H1 (cell line): ENCODE measurements around the gene IDI2. TPM values are rescaled to one million over a fixed set of nuclear protein-coding genes. Genes with fewer than 3 reads are reported as not detected.

Source experiments
- CBX5 ChIP-seq: fragments of 300-800, 300-1000 bp; sonication (generic); IDR thresholded peaks from 2 replicates; pipeline ENCODE4 v1.7.1; 2016; ENCODE audit warnings: antibody characterized with exemption, low read length, low read depth
- CEBPB ChIP-seq: IDR thresholded peaks from 2 replicates; pipeline ENCODE4 v1.6.1; 2012; ENCODE audit warnings: low read depth, low read length
- CHD2 ChIP-seq: IDR thresholded peaks from 2 replicates; pipeline ENCODE4 v1.6.1; 2012; ENCODE audit warnings: low read length, improper control_type of control experiment
- CREB1 ChIP-seq: IDR thresholded peaks from 2 replicates; pipeline ENCODE4 v1.6.1; 2012; ENCODE audit warnings: inconsistent platforms
- CTBP2 ChIP-seq: IDR thresholded peaks from 2 replicates; pipeline ENCODE4 v1.7.0; 2011; ENCODE audit warnings: borderline replicate concordance, mild to moderate bottlenecking, moderate library complexity, mixed read lengths, low read length; ENCODE audit not compliant: insufficient read depth, insufficient read length
- CTCF ChIP-seq, 3 experiments: IDR thresholded peaks; 1 replicate in 2 of 3; 2 replicates in 1 of 3; pipeline versions ENCODE4 v1.5.1 to v1.6.1; 2011; ENCODE audit warnings: low read length in 3 of 3, mild to moderate bottlenecking in 3 of 3, inconsistent platforms in 2 of 3, low read depth in 1 of 3, moderate library complexity in 1 of 3; ENCODE audit not compliant: insufficient read depth in 1 of 3; ENCODE audit errors: control extremely low read depth in 1 of 3
- FOSL1 ChIP-seq: IDR thresholded peaks from 2 replicates; pipeline ENCODE4 v1.6.1; 2011; ENCODE audit warnings: mild to moderate bottlenecking, low read depth, low read length, moderate library complexity; ENCODE audit not compliant: insufficient read depth
- HDAC2 ChIP-seq, 2 experiments: fragments of 300-600 bp in 1 of 2; sonication (generic) in 1 of 2; IDR thresholded peaks; 2 replicates each; pipeline ENCODE4 v1.6.1; 2011 to 2012; ENCODE audit warnings: low read depth in 2 of 2, low read length in 2 of 2, mild to moderate bottlenecking in 2 of 2, moderate library complexity in 2 of 2, borderline replicate concordance in 1 of 2, inconsistent platforms in 1 of 2
- JUND ChIP-seq: IDR thresholded peaks from 2 replicates; pipeline ENCODE4 v1.6.1; 2011; ENCODE audit warnings: mild to moderate bottlenecking, improper control_type of control experiment, low read length
- KDM4A ChIP-seq: IDR thresholded peaks from one replicate; pipeline ENCODE4 v1.7.1; 2012; ENCODE audit warnings: low read depth, mild to moderate bottlenecking, moderate library complexity, low read length, inconsistent platforms; ENCODE audit not compliant: severe bottlenecking
- MAFK ChIP-seq: IDR thresholded peaks from 2 replicates; pipeline ENCODE4 v1.6.1; 2012; ENCODE audit warnings: low read depth, mild to moderate bottlenecking, improper control_type of control experiment, low read length
- MAX ChIP-seq: IDR thresholded peaks from 2 replicates; pipeline ENCODE4 v1.6.1; 2012; ENCODE audit warnings: inconsistent platforms
- POLR2AphosphoS5 ChIP-seq: IDR thresholded peaks from 2 replicates; pipeline ENCODE4 v1.6.1; 2011; ENCODE audit warnings: low read depth, low read length
- RBBP5 ChIP-seq: IDR thresholded peaks from 2 replicates; pipeline ENCODE4 v1.7.1; 2012; ENCODE audit warnings: low read depth, mild to moderate bottlenecking, inconsistent platforms, low read length, moderate library complexity, borderline replicate concordance
- RNF2 ChIP-seq: fragments of 200-900, 300-1000 bp; sonication (generic); IDR thresholded peaks from 2 replicates; pipeline ENCODE4 v1.7.1; 2016; ENCODE audit warnings: borderline replicate concordance, low read depth, mild to moderate bottlenecking, antibody characterized with exemption, low read length; ENCODE audit not compliant: poor library complexity, severe bottlenecking; ENCODE audit errors: missing control alignments
- SUZ12 ChIP-seq: fragments of 200-600 bp; sonication (generic); IDR thresholded peaks from 2 replicates; pipeline ENCODE4 v1.6.1; 2012; ENCODE audit warnings: mild to moderate bottlenecking, inconsistent platforms, low read length, moderate library complexity, mixed read lengths
- TBP ChIP-seq: IDR thresholded peaks from 2 replicates; pipeline ENCODE4 v1.6.1; 2011; ENCODE audit warnings: low read depth, low read length, improper control_type of control experiment
- USF2 ChIP-seq: IDR thresholded peaks from 2 replicates; pipeline ENCODE4 v1.6.1; 2011; ENCODE audit warnings: low read length, improper control_type of control experiment
- YY1 ChIP-seq: IDR thresholded peaks from 2 replicates; pipeline ENCODE4 v1.6.1; 2011; ENCODE audit warnings: low read depth, mild to moderate bottlenecking, low read length
- polyA plus RNA-seq, 7 experiments: library from polyadenylated mRNA; depleted of rRNA in 3 of 7; stranded (reverse) in 5 of 7; unstranded in 2 of 7; fragments of >200 nt in 5 of 7; fragments of 200-250 nt in 2 of 7; gene quantifications; 1 replicate in 5 of 7; 2 replicates in 1 of 7; 4 replicates in 1 of 7; pipeline versions ENCODE4 v1.2.1 to v1.2.3, GENCODE V29; 2011 to 2013; ENCODE audit warnings: missing spikeins in 2 of 7, mixed read lengths in 2 of 7
- total RNA-seq: library from RNA; stranded (reverse); fragmentation: NEBNext Ultra II Directional; extraction: Animal tissue kit (Norgen Biotek cat#: 25700); gene quantifications from 2 replicates; pipeline ENCODE4 v1.2.1, GENCODE V29; 2021

The IDI2 gene
- total and polyA plus RNA-seq, 2 of the 8 experiments (the other 6 are each of a cell fraction or from before 2014, with no cell fraction given) = not detected

DNA sequence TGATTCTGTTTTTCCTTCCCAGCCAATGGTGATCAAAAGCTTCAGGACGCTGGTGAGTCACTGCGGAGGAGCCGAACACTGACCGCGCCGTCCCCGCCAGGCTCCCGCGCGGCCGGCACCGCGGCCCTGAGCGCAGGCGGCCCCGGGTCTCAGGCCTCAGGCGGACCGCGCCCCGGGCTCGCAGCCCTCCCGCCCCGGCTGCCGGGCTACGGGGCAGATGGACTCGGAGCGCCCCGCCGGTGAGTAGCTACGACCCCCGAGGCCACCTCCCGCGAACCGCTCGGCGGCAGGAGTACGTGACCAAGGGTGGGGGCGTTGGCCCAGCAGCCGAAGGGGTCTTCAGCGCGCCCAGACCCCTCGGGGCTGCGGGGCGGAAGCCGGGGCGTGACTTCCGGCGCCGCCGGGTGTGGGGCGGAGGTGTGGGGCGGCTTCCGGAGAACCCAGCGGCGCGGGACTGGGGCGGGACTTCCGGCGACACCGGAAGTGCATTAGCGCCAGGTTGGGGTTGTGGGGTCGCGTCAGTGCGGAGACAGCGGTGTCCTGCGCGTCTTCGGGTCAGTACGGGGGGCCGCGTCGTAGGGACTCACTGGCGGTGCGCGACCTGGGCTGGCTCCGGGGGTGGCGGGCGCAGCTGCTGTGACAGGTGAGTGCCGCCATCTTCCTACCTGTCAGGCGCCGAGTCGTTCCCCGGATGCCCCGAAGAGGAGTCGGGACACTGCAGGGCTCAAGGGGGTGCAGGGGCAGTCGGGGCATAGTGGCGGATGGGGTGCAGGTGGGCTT is 30.9 kb upstream of the IDI2 start, which contains the start of gene WDR37 (continued):
- TF ChIP-seq TBP (peak; percentile 62; the same call in 1 of the 2 replicates), CTCF (IDR thresholded peaks at IDR 0.05; ENCODE audit: control extremely low read depth in 1 of 3, insufficient read depth in 1 of 3, low read depth in 1 of 3, low read length in 3 of 3) (no peak), RBBP5 (peak; percentile 92; the same call in 1 of the 2 replicates), FOSL1 (no peak), KDM4A (peak; percentile 84), SUZ12 (no peak), HDAC2 (IDR thresholded peaks at IDR 0.05; ENCODE audit: borderline replicate concordance in 1 of 2, low read depth in 2 of 2, low read length in 2 of 2) (peak in 1 of 2 experiments; percentile 89; a peak in 1 of 4 replicates), USF2 (no peak), RNF2 (no peak), MAFK (no peak), MAX (peak; percentile 45), CTBP2 (no peak), CHD2 (no peak), CREB1 (peak; percentile 79), CEBPB (no peak), CBX5 (no peak), POLR2AphosphoS5 (0 out of 2 replicates have a peak, but pooled peaks have one; percentile 32), YY1 (peak; percentile 83; the same call in 1 of the 2 replicates), JUND (peak; percentile 20; the same call in 1 of the 2 replicates)
